K562 treated with DMSO at 1 percent for 12 hours (cell line): ENCODE results near the gene CDYL2. TPM values are rescaled to one million over a fixed set of nuclear protein-coding genes. Genes with fewer than 3 reads are reported as not detected.

ENCODE experiments used
- total RNA-seq: library from RNA; unstranded; fragments of 300-600 nt; gene quantifications from 2 replicates; pipeline ENCODE4 v1.2.3, GENCODE V29; 2022; ENCODE audit not compliant: insufficient read depth

Gene CDYL2
- not detected in 2 replicates for total RNA-seq

GRCh38 chr16:80804526-80805383 is at the start of gene CDYL2:
CDYL2 (minus strand) TSS chr16:80804598; CDS start chr16:80804173, 425 bp downstream.

Other genes with a start within 250 kb of the CDYL2 start
- 209 and 230 TPM in 2 replicates for gene CMC2, start 202.3 kb upstream of the CDYL2 start, total RNA-seq
- 146 and 151 TPM in 2 replicates for gene CENPN, start 202.6 kb upstream of the CDYL2 start, total RNA-seq
- 9.6 and 22.8 TPM in 2 replicates for gene ATMIN, start 231.2 kb upstream of the CDYL2 start, total RNA-seq